ENCODE measurements around the gene RDH16.
"Not testable (repeated sequence)": the region's sequence is repeated elsewhere in the genome, so short reads cannot be mapped to it uniquely, and the experiment has no call there.

Gene RDH16

DNA sequence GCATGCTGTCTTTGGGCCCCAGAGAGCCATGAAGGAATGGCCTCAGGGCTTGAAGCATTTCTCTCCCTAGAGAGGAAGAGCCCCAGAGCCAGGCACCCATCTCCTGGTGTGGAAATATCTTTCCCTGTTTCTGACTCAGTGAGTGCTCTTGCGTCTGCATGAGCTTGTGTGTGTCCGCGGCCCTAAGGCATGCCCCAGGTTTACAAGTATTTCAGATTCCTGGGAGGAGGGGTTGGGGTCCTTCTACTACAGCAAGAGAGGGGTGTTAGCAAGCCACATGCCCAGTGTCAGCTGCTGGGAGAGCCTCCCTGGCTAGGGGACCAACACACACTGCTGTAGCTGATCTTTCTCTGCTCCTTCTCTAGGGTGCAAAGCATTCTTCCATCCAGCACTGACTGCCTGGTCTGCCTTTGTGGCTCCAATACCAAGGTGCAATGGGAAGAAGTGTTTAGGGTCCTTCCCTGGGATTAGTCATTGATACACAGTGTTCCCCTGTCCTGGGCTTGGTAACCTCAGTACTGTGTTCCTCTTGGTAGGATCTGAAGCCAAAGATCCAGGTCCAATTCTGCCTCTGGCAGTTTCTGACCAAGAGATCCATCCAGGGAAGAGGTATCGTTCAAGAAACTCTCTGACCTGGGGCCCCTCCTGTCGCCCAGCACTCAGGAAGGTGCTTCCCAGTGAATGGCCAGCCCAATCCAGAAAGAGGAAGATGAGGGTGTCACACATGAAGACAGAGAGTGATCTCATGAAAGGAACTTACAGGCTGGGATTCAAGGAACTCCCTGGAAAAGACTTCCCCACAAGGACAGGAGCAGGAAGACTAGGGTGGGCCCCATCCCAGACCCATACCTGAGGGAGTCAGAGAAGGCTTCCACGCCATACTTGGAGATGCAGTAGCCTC is 3.1 kb downstream of the RDH16 start:
- DNase-seq (ENCODE audit: low read depth, low spot score) = no peak

DNA sequence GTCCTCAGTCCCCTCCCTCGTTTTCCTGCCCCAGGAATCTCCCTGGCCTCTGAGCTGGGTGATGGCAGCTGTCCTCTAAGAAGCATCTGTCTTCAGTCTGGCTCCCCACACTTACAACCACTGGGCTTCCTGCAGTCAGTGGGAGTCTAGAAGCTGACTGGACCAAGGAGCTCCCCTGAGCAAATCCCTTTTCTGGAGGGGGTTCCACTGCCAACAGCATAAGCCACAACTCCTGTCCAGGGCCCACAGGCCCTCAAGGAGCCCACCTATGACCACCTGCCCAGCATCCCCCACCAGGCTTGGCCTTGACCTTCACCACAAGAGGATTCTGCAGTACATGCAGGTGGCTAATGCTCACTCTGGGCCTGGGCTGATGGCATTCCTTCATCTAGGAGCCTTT is 4.1 kb downstream of the RDH16 start:
- DNase-seq (ENCODE audit: low read depth, low spot score) = no peak

DNA sequence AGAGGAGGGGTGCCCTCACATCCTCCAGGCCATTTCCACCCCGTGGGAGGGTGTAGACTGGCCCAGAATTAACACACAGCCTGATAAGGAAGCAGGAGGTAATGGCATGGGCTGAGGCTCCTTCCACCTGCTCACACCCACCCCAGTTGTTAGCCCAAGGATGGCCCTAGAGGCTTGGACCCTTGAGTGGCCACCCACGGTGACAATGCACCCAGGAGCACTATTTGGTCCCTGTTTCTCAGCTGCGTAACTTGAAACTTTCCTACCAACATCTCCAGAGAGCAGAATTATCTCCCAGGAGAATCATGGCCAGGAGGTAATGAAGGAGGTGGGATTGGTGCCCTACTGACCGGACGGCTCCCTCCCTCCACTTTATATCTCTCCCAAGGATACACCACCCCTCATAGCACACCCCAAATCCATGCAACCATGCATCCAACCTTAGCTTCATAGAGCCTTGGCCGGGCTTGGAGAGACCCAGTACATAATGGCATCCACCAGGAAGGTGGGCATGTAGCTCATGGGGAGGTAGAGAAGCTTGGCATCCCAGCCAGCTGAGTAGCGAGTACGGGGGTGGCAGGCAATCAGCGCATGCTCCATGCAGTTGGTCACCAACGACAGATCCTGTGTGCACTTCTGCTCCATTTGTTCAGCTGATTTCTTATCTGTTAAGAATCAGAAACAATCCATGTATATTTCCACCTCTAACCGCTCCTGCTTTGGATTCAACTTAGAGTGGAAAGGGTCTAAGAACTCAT is 5.6 kb downstream of the RDH16 start:
- DNase-seq (ENCODE audit: low read depth, low spot score) = no peak

DNA sequence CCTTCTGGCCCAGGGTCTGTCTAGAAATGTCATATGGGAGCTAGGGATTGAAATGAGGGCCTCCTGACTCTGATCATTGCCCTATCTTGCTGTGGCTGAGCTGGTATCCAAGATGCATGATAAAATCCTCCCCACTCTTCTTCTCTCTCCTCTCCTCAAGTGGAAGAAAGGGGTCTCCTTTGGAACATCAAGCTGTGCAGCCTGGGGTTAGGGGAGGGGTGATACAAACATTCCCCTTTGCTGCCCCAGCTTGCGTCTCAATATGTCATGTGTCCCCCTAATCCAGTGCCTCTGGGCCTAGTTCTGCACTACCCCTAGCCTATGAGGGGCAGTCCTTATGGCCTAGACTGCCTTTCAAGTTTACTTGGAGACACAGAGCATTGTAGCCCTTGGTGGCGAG is 8.5 kb downstream of the RDH16 start:
- DNase-seq (ENCODE audit: low read depth, low spot score) = no peak

DNA sequence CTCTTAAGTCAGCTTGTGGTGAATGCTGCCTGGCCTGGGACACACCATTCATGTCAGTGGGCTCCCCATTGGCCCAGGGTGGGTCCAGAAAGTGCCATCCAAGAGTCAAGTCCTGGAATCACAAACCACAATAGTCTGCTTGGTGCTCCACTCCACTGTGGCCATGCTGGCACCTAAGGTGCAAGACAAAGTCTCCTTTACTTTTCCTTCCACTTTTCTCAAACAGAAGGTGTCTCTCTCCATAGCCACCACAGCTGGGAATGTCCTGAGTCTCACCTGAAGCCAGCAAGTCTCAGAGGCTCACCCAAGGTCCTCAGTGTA is 9.0 kb downstream of the RDH16 start:
- no peak for DNase-seq (ENCODE audit: low read depth, low spot score)

DNA sequence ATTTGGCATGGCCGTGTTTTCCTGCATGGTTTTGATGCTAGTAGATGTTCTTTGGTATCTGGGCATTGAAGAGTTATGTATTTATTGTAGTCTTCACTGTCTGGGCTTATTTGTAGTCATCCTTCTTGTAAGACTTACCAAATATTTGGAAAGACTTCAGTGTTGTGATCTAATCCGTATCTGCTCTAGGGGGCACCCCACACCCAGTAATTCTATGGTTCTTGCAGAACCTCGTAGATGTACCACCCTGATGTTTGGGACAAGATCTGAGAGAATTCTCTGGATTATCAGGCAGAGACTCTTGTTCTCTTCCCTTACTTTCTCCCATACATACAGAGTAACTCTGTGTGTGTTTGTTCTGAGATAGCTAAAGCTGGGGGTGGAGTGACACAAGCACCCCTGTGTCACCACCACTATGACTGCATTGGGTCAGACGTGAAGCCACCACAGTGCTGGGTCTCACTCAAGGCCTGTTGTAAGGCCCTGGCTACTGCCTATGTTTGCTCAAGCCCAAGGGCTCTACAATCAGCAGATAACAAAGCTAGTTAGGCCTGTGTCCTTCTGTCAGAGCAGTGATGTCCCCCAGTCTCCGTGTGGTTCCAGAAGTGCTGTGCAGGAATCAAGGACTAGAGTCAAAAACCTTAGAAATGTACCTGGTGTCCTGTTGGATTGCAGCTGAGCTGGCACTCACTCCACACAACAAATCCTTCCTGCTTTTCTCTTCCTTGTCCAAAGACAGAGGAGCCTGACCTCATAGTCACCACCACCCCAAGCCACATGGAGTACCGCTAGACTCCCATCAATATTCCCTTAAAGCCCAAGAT is 9.6 kb downstream of the RDH16 start:
- DNase-seq (ENCODE audit: low read depth, low spot score) = no peak

DNA sequence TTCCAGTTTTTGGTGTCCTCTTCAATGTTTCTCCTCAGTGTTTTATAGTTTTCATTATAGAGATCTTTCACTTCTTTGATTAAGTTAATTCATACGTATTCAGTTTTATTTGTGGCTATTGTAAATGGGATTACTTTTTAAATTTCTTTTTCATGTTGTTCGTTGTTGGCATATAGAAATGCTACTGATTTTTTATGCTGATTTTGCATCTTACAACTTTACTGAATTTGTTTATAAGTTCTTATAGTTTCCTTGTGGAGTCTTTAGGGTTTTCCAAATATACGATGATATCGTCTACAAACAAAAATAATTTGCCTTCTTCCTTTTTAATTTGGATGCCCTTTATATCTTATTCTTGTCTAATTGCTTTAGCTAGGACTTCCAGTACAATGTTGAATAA is 13.5 kb downstream of the RDH16 start:
- no peak for DNase-seq (ENCODE audit: low read depth, low spot score)

DNA sequence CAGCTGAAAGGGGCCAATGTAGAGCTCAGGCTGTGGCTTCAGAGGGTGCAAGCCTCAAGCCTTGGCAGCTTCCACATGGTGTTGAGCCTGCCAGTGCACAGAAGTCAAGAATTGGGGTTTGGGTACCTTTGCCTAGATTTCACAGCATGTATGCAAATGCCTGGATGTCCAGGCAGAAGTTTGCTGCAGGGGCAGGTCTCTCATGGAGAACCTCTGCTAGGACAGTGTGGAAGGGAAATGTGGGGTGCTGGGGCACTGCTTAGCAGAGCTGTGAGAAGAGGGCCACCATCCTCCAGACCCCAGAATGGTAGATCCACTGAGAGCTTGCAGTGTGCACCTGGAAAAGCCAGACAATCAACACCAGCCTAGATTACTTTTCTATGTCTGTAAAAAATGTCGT is 14.0 kb downstream of the RDH16 start:
- not testable (repeated sequence) for DNase-seq (ENCODE audit: low read depth, low spot score)

DNA sequence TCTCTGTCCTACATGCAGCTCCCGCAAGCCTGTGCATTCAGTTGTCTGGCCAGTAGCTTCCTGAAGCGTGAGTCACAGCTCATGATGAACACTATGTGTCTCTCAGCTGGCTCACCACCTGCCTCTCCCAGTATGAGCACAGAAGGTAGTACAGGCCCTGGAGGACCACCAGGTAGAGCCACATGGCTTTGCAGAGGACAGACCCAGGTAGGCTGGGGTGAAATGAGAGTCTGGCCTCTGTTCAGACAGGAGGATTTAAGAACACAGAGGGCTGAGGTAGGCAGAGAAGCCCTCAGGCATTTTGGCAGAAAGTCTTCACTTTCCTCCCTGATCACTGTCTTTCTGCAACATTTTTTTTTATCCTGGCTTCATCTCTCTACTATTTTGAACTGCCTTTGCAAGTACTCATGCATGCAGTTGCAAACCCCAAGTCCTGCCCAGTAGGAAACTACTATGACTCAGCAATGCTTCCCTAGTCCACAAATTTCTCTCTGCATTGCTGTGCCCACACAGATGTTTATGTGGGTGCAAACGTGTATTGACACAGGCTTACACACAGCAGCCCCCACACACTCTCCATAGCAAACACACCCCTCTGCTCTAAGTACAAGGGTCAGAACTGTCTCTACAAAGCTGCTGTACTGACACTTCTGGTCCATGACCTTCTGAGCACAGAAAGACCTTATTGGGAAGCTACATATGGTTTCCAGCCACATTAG is 15.9 kb downstream of the RDH16 start:
- no peak for DNase-seq (ENCODE audit: low read depth, low spot score)

DNA sequence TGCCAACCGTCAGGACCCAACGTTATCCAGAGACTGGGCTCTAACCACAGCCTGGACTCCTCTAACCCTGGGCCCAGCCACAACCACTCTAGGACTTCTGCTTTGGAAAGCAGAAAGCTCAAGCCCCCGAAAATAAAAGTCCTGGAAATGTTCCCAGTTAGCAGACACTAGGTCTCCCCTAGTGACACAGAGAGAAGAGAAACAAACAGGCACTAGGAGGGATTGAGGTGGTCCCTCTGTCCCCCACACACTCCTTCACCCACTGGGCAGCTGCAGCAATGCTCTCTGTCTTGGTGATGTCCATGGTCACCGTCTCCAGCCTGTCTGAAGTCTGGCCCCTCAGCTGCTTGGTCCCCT is 16.5 kb downstream of the RDH16 start:
- not testable (repeated sequence) for DNase-seq (ENCODE audit: low read depth, low spot score)

DNA sequence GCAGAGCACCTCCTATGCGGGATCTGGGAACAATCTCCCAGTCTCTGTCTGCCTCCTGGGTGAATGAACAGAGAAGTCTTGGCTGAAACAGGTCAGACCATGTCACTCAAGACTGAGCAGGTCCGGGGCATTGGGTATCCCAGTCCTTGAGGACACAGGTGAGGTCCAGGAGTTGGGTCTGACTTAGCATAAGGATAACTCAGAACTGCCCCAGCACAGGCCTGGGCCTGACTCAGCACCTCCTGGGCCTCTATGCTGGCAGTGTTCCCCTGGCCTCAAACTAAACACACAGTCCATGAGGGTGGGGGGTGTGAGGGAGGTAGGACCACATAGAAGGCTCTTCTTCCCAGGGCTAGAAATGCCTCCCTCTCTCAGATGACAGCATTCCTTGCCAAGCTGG is 21.7 kb downstream of the RDH16 start:
- DNase-seq (ENCODE audit: low read depth, low spot score) = no peak

DNA sequence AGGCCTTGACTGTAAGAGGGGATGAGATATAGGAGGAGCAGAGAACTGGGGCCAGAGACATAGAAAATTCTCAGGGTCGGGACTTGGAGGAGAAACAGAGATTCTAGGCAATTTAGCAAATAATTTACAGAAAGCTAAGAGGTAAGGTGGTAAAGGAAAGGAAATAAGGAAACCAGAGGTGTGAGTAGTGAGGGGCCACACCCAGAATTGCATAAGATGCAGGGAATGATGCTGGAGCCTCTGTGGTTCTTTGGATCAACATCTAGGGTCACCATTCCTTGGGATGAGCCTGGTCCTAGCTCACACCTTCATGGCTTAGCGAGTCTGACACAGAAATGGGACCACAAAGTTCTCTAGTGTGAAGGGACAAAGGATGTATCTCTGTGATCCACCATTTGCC is 22.3 kb downstream of the RDH16 start:
- no peak for DNase-seq (ENCODE audit: low read depth, low spot score)

DNA sequence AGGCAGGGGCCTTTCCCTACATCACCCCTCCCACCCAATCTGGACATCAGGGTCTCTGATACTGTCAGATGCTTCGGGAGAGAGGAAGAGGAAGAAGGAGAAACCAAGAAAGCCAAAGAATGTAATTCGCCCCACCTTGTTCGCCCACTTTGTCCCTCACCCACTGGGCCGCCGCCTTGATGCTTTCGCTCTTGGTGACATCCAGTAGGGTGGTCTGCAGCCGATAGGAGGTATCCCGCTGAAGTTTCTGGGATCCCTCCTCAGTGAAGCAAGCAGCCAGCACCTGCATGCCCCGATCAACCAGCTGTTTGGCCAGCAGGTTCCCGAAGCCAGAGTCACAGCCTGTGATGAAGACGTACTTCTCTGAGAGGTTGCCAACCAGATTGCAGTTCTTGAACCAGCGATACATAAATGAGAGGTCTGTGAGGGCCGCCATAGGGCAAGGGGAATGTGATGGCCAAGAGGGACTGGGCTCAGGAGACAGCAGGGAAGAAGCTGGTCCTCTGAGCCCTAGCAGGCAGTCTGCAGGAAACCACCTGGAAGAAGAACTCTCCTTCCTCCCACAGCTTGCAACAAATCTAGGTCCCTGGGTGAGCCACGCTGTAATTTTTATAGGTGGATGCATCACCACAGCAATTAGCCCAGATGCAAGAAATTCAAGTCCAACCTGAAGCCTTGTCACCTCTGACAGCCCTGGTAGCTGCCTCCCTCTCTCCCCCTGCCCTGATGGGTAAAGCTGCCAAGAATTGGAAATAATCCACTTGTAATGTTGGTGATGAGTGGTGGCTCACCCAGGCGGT is 23.4 kb downstream of the RDH16 start, which contains the start of gene SDR9C7:
Gene SDR9C7, minus strand, starts transcription at position 583 of the 800 bp plus-strand sequence. Its CDS starts 147 bp downstream, at position 436.
- no peak for DNase-seq (ENCODE audit: low read depth, low spot score)

DNA sequence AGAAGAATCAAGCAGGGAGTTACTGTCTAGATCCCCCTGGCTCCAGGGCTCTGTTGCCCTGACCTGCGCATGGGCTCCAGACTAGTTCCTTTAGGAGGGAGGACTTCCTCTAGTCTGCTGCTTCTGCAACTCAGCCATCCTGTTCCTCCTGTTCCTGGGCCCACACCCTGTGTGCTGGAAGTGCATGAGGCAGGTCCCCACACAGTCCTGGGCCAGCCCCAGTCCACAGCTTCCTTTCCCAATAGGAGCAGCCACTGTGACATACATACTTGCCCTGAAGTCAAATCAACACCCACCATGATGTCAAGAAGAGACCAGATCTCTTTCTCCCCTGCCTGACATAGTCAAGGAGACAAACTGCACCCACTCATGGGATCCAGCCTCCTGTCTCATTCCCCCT is 24.5 kb downstream of the RDH16 start:
- DNase-seq (ENCODE audit: low read depth, low spot score) = no peak

DNA sequence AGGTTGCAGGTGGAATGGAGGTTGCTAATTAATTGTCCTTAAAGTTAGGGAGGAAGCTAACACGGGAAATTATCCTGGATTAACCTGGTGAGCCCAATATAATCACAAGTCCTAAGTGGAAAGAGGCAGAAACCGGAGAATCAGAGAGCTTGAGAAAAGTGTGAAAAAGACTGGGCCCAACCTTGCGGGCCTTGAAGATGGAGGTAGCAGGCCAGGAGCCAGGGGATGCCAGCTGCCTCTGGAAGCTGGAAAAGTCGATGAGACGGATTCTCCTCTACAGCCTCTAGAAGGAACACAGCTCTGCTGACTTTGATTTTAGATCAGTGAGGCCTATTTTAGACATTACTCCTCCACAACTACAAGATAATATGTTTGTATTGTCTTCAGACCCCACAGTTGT is 25.3 kb downstream of the RDH16 start:
- DNase-seq (ENCODE audit: low read depth, low spot score) = no peak

DNA sequence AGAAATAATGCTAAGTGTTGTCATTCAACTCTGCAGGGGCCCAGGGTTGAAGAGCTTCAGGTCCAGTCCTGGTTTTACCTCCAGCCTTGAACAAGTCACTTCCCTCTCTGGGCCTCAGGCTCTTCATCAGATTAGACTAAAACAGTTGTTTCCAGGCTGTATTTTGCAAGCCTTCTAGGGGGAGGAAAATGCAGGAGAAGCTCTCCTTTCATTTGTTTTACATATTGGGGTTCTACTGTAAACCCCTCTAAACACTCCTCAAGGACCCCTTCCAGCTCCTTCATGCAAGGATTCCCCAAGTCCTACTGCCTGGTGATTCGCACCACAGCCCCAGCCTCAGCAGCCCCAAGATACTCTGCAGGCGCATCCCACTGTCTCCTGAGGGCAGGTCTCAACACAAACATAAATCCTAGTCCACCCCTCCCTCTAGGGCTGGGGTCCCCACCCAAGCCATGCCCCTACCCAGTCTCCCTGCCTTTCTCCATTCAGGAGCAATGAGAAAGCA is 25.9 kb downstream of the RDH16 start:
- peak; percentile 28 for DNase-seq (ENCODE audit: low read depth, low spot score)

DNA sequence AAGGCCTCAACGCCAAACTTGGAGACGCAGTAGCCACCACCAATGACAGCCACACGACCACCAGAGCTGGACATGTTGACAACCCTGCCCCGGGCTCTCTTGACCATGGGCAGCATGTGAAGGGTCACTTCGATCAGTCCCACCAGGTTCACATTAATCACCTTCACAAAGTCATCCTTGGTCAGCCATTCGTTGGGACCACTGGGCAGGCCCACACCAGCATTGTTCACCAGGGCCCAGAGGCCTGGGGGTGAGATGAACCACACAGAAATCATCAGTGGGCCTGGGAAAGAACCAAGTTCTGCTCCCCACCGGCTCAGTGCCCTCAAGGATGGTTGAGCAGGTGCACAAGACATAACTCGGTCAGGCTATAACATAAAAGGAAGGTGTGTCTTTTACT is 27.2 kb downstream of the RDH16 start:
- no peak for DNase-seq (ENCODE audit: low read depth, low spot score)

DNA sequence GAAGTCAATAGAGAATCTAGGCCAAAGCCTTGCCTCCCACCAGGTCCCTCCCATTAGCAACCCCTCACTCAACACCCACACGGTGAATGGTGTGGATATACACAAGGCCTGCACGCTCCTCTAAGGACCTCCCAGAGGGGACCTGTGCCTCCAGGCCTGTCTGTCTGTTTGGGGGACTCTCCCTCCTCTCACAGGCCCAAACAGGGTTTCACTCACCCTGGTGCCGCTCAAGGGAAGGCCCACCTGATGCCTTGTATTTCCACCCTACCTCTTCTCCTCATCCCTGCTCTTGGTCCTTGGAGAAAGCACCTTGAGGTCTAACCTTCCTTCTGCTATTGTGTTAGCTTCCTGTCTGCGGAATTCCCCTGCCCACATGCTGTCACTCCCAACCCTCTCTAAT is 27.6 kb downstream of the RDH16 start:
- no peak for DNase-seq (ENCODE audit: low read depth, low spot score)

DNA sequence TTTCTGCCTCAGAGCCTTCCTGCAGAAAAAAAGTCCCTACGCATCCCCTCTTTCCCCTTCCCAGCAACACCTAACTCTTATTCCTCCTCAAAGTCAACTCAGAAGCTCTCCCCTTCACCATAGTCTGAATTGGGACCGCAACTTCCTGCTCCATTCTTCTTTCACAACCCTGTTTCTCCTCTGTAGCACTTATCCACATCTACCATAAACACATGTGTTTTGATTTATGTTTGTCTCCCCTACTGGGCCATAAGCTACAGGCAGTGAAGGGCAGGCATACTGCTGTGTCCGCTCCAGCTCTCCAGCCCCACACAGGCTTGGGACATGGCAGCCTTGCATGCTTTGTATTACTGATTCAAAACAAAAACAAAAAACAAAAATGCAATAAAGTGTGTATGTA is 29.1 kb downstream of the RDH16 start:
- DNase-seq (ENCODE audit: low read depth, low spot score) = no peak

DNA sequence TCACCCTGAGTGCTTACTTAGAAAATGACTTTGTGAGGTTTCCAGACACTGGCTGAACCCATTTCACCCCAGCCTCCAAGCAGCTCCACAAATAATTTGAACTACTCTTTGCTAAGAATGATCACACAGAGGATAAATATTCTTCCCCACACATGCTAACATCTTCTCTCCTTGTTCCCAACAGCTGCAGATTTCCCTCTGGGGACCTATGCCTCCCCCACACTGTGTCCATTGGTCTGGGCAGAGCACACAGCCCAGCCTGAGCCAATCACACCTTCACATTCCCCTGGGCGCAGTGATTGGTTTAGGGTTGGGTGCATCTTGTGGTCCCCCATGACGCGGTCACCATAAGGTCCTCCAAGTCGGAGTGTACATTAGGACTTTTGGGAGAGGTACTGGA is 30.1 kb downstream of the RDH16 start:
- DNase-seq (ENCODE audit: low read depth, low spot score) = no peak

DNA sequence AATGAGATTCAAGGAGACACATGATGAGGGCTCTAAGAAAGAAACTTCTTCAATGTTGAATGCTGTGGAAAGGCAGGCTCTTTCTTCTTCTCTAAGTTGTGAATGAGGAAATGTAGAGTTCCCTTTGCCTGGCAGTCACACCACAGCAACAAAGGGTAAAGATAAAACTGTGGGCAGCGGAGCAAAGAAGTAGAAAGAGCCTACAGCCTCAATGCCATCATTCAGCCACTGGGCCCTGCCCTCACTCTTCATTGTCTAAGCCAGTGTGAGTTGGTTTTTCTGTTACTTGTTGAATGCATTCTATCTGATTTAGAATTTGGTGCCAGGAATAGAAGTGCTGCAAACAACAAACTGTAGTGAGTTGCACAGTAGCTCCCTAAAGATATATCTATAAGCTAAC is 35.4 kb downstream of the RDH16 start:
- no peak for DNase-seq (ENCODE audit: low read depth, low spot score)
